PFSK-1 (cell line): ENCODE data around the gene OSBPL3.
A peak's percentile ranks its signal among the peaks of the same experiment; 100 is the strongest.

Experiments
- TAF1 ChIP-seq: IDR thresholded peaks from 2 replicates; pipeline ENCODE4 v1.6.1; 2012; ENCODE audit warnings: low read length, control low read depth, borderline replicate concordance; ENCODE audit not compliant: insufficient read depth
- TF ChIP-seq, protein P1 (sequence below), 2 experiments: IDR thresholded peaks; 2 replicates each; pipeline versions ENCODE4 v1.6.1 to v1.8.0; 2011 to 2012; ENCODE audit warnings: low read depth in 2 of 2, low read length in 2 of 2, control low read depth in 1 of 2, inconsistent platforms in 1 of 2, mild to moderate bottlenecking in 1 of 2, moderate library complexity in 1 of 2; ENCODE audit not compliant: insufficient read depth in 1 of 2

GRCh38 chr7:24913801-24914464 is 66.0 kb downstream of the OSBPL3 start:
- TF ChIP-seq, protein P1, sequence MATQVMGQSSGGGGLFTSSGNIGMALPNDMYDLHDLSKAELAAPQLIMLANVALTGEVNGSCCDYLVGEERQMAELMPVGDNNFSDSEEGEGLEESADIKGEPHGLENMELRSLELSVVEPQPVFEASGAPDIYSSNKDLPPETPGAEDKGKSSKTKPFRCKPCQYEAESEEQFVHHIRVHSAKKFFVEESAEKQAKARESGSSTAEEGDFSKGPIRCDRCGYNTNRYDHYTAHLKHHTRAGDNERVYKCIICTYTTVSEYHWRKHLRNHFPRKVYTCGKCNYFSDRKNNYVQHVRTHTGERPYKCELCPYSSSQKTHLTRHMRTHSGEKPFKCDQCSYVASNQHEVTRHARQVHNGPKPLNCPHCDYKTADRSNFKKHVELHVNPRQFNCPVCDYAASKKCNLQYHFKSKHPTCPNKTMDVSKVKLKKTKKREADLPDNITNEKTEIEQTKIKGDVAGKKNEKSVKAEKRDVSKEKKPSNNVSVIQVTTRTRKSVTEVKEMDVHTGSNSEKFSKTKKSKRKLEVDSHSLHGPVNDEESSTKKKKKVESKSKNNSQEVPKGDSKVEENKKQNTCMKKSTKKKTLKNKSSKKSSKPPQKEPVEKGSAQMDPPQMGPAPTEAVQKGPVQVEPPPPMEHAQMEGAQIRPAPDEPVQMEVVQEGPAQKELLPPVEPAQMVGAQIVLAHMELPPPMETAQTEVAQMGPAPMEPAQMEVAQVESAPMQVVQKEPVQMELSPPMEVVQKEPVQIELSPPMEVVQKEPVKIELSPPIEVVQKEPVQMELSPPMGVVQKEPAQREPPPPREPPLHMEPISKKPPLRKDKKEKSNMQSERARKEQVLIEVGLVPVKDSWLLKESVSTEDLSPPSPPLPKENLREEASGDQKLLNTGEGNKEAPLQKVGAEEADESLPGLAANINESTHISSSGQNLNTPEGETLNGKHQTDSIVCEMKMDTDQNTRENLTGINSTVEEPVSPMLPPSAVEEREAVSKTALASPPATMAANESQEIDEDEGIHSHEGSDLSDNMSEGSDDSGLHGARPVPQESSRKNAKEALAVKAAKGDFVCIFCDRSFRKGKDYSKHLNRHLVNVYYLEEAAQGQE (IDR thresholded peaks at IDR 0.05; ENCODE audit: insufficient read depth in 1 of 2, low read depth in 2 of 2, low read length in 2 of 2) = peak in 1 of 2 experiments; percentile 63; a peak in 2 of 4 replicates
- TF ChIP-seq TAF1 = no peak
